Measurements from ENCODE around the gene SS18.

The SS18 gene

GRCh38 chr18:26071725-26072124, 18.7 kb downstream of the SS18 start:
- no peak for DNase-seq (ENCODE audit: low read depth in 2 of 2)

GRCh38 chr18:26071020-26071419, 19.4 kb downstream of the SS18 start:
- no peak for DNase-seq (ENCODE audit: low read depth in 2 of 2)

GRCh38 chr18:26059357-26059756, 31.1 kb downstream of the SS18 start:
- no peak for DNase-seq (ENCODE audit: low read depth in 2 of 2)

- DNase-seq (ENCODE audit: low read depth in 2 of 2), result no peak
Observed at GRCh38 chr18:26057344-26057773, 33.1 kb downstream of the SS18 start.

- no peak for DNase-seq (ENCODE audit: low read depth in 2 of 2)
Observed at GRCh38 chr18:26056291-26056690, 34.1 kb downstream of the SS18 start.

- no peak for DNase-seq (ENCODE audit: low read depth in 2 of 2)
Observed at GRCh38 chr18:26052505-26052904, 37.9 kb downstream of the SS18 start.

- no peak for DNase-seq (ENCODE audit: low read depth in 2 of 2)
Observed at GRCh38 chr18:26051843-26052242, 38.6 kb downstream of the SS18 start.

- DNase-seq (ENCODE audit: low read depth in 2 of 2), result no peak
Observed at GRCh38 chr18:26046419-26047077, 43.9 kb downstream of the SS18 start.

GRCh38 chr18:26044807-26045206, 45.6 kb downstream of the SS18 start:
- no peak for DNase-seq (ENCODE audit: low read depth in 2 of 2)

GRCh38 chr18:26040051-26040656, 50.3 kb downstream of the SS18 start:
- no peak for DNase-seq (ENCODE audit: low read depth in 2 of 2)

GRCh38 chr18:26039203-26039602, 51.2 kb downstream of the SS18 start:
- DNase-seq (ENCODE audit: low read depth in 2 of 2), result no peak

GRCh38 chr18:26036635-26037034, 53.8 kb downstream of the SS18 start:
- DNase-seq (ENCODE audit: low read depth in 2 of 2), result no peak

- no peak for DNase-seq (ENCODE audit: low read depth in 2 of 2)
Observed at GRCh38 chr18:26034850-26035497, 55.4 kb downstream of the SS18 start.

GRCh38 chr18:26022585-26022984, 67.8 kb downstream of the SS18 start:
- no peak for DNase-seq (ENCODE audit: low read depth in 2 of 2)

- no peak for DNase-seq (ENCODE audit: low read depth in 2 of 2)
Observed at GRCh38 chr18:26021061-26021754, 69.2 kb downstream of the SS18 start.

GRCh38 chr18:26017929-26018328, 72.5 kb downstream of the SS18 start:
- DNase-seq (ENCODE audit: low read depth in 2 of 2), result no peak

GRCh38 chr18:26014462-26014861, 76.0 kb downstream of the SS18 start:
- DNase-seq (ENCODE audit: low read depth in 2 of 2), result no peak

GRCh38 chr18:26008619-26009018, 81.8 kb downstream of the SS18 start:
- DNase-seq (ENCODE audit: low read depth in 2 of 2), result no peak

GRCh38 chr18:26008096-26008495, 82.3 kb downstream of the SS18 start:
- DNase-seq (ENCODE audit: low read depth in 2 of 2), result no peak

GRCh38 chr18:26005950-26006349, 84.5 kb downstream of the SS18 start:
- no peak for DNase-seq (ENCODE audit: low read depth in 2 of 2)

GRCh38 chr18:26004832-26005231, 85.6 kb downstream of the SS18 start:
- no peak for DNase-seq (ENCODE audit: low read depth in 2 of 2)

GRCh38 chr18:26003817-26004216, 86.6 kb downstream of the SS18 start:
- no peak for DNase-seq (ENCODE audit: low read depth in 2 of 2)

GRCh38 chr18:26003356-26003755, 87.1 kb downstream of the SS18 start:
- no peak for DNase-seq (ENCODE audit: low read depth in 2 of 2)

Measured in stimulated activated CD8-positive, alpha-beta memory T cell treated with anti-CD3 and anti-CD28 coated beads, Interleukin-7, amount 100 ng/mL, for 1 hour (primary cell).